H9 (cell line): Measurements from ENCODE around the gene ST8SIA6. TPM values are rescaled to one million over a fixed set of nuclear protein-coding genes. Genes with fewer than 3 reads are reported as not detected.

Experiments
- DNase-seq: peaks from one replicate; pipeline ENCODE4 v3.0.0-alpha.2; 2017
- H2AFZ ChIP-seq: one replicate; pipeline ENCODE4 v1.6.1; 2013; ENCODE audit warnings: mild to moderate bottlenecking, low read length, control low read depth, moderate library complexity
- H2AK5ac ChIP-seq: 2 replicates; pipeline ENCODE4 v1.6.1; 2013; ENCODE audit warnings: low read length, control low read depth, mixed read lengths; ENCODE audit not compliant: insufficient read length
- H2BK120ac ChIP-seq: one replicate; pipeline ENCODE4 v1.6.1; 2013; ENCODE audit warnings: low read depth, mild to moderate bottlenecking, low read length, control low read depth, inconsistent platforms; ENCODE audit not compliant: poor library complexity, severe bottlenecking
- H2BK12ac ChIP-seq: 2 replicates; pipeline ENCODE4 v1.6.1; 2013; ENCODE audit warnings: low read length, control low read depth, mixed read lengths, low read depth; ENCODE audit not compliant: insufficient read length
- H2BK15ac ChIP-seq: 2 replicates; pipeline ENCODE4 v1.6.1; 2013; ENCODE audit warnings: low read depth, low read length, control low read depth
- H2BK20ac ChIP-seq: one replicate; pipeline ENCODE4 v1.6.1; 2013; ENCODE audit warnings: low read depth, mild to moderate bottlenecking, low read length, control low read depth, inconsistent platforms; ENCODE audit not compliant: poor library complexity, severe bottlenecking
- H2BK5ac ChIP-seq: 2 replicates; pipeline ENCODE4 v1.6.1; 2013; ENCODE audit warnings: low read length, control low read depth, mixed read lengths; ENCODE audit not compliant: insufficient read length
- H3K14ac ChIP-seq: 2 replicates; pipeline ENCODE4 v1.6.1; 2013; ENCODE audit warnings: low read length, control low read depth; ENCODE audit not compliant: insufficient read depth
- H3K18ac ChIP-seq: 2 replicates; pipeline ENCODE4 v1.6.1; 2013; ENCODE audit warnings: low read depth, mild to moderate bottlenecking, mixed read lengths, low read length, control low read depth; ENCODE audit not compliant: insufficient read length
- H3K23ac ChIP-seq: 2 replicates; pipeline ENCODE4 v1.6.1; 2013; ENCODE audit warnings: low read length, control low read depth, mixed read lengths, low read depth; ENCODE audit not compliant: insufficient read length
- H3K23me2 ChIP-seq: 2 replicates; pipeline ENCODE4 v1.6.1; 2013; ENCODE audit warnings: low read depth, mild to moderate bottlenecking, mixed read lengths, low read length, control low read depth; ENCODE audit not compliant: insufficient read length, poor library complexity, severe bottlenecking
- H3K27ac ChIP-seq: 2 replicates; pipeline ENCODE4 v1.5.1; 2013; ENCODE audit warnings: low read length, control low read depth, mixed read lengths, low read depth; ENCODE audit not compliant: insufficient read length
- H3K27me3 ChIP-seq: 2 replicates; pipeline ENCODE4 v1.6.1; 2013; ENCODE audit warnings: low read length, control low read depth, inconsistent platforms; ENCODE audit not compliant: insufficient read depth
- H3K4ac ChIP-seq: 2 replicates; pipeline ENCODE4 v1.6.1; 2013; ENCODE audit warnings: low read depth, mild to moderate bottlenecking, control low read depth, inconsistent platforms, low read length, moderate library complexity
- H3K4me1 ChIP-seq: 2 replicates; pipeline ENCODE4 v1.6.1; 2013; ENCODE audit warnings: low read length, control low read depth, inconsistent platforms; ENCODE audit not compliant: insufficient read depth
- H3K4me2 ChIP-seq: 2 replicates; pipeline ENCODE4 v1.6.1; 2013; ENCODE audit warnings: low read length, control low read depth, mixed read lengths; ENCODE audit not compliant: insufficient read length, insufficient read depth
- H3K56ac ChIP-seq: 2 replicates; pipeline ENCODE4 v1.6.1; 2013; ENCODE audit warnings: low read depth, mild to moderate bottlenecking, mixed read lengths, low read length, control low read depth; ENCODE audit not compliant: insufficient read length
- H3K79me1 ChIP-seq: 2 replicates; pipeline ENCODE4 v1.6.1; 2013; ENCODE audit warnings: low read depth, mild to moderate bottlenecking, moderate library complexity, low read length, control low read depth, inconsistent platforms; ENCODE audit not compliant: insufficient read depth, poor library complexity, severe bottlenecking
- H3K79me2 ChIP-seq: 2 replicates; pipeline ENCODE4 v1.6.1; 2013; ENCODE audit warnings: low read length, control low read depth, inconsistent platforms; ENCODE audit not compliant: insufficient read depth
- H3K9ac ChIP-seq: 2 replicates; pipeline ENCODE4 v1.6.1; 2013; ENCODE audit warnings: low read length, control low read depth, mixed read lengths; ENCODE audit not compliant: insufficient read length; ENCODE audit errors: extremely low read depth
- H3K9me3 ChIP-seq: one replicate; pipeline ENCODE4 v1.6.1; 2013; ENCODE audit warnings: low read depth, low read length, inconsistent platforms; ENCODE audit not compliant: control insufficient read depth
- H3T11ph ChIP-seq: one replicate; pipeline ENCODE4 v1.6.1; 2013; ENCODE audit warnings: mild to moderate bottlenecking, low read length, control low read depth, inconsistent platforms
- H4K20me1 ChIP-seq: one replicate; pipeline ENCODE4 v1.6.1; 2013; ENCODE audit not compliant: control insufficient read depth, insufficient read length, insufficient read depth
- H4K5ac ChIP-seq: 2 replicates; pipeline ENCODE4 v1.6.1; 2013; ENCODE audit warnings: low read depth, mild to moderate bottlenecking, mixed read lengths, low read length, control low read depth; ENCODE audit not compliant: insufficient read length
- H4K8ac ChIP-seq: replicated peaks from 2 replicates; pipeline ENCODE4 v1.6.1; 2013; ENCODE audit warnings: low read length, control low read depth, mixed read lengths, low read depth; ENCODE audit not compliant: insufficient read length
- H4K91ac ChIP-seq: 2 replicates; pipeline ENCODE4 v1.6.1; 2013; ENCODE audit warnings: low read depth, mild to moderate bottlenecking, moderate library complexity, mixed read lengths, low read length, control low read depth; ENCODE audit not compliant: insufficient read length
- H3K27ac Mint-ChIP-seq, 3 experiments: 2 replicates in 2 of 3; 3 replicates in 1 of 3; pipeline ENCODE4 v1.8.0; 2020 to 2021; ENCODE audit warnings: mixed read lengths in 3 of 3, mild to moderate bottlenecking in 1 of 3, moderate library complexity in 1 of 3
- H3K27me3 Mint-ChIP-seq: 2 replicates; pipeline ENCODE4 v1.8.0; 2021; ENCODE audit warnings: low read depth, mild to moderate bottlenecking, moderate library complexity, mixed read lengths
- H3K36me3 Mint-ChIP-seq, 3 experiments: 2 replicates in 2 of 3; 3 replicates in 1 of 3; pipeline ENCODE4 v1.8.0; 2020 to 2021; ENCODE audit warnings: low read depth in 3 of 3, mixed read lengths in 3 of 3; ENCODE audit not compliant: insufficient read depth in 1 of 3
- H3K4me1 Mint-ChIP-seq, 2 experiments: 2 replicates each; pipeline ENCODE4 v1.8.0; 2020; ENCODE audit warnings: mixed read lengths in 2 of 2
- H3K4me3 Mint-ChIP-seq, 2 experiments: 2 replicates in 1 of 2; 3 replicates in 1 of 2; pipeline ENCODE4 v1.8.0; 2020 to 2021; ENCODE audit warnings: mild to moderate bottlenecking in 2 of 2, mixed read lengths in 2 of 2, moderate library complexity in 1 of 2
- H3K9me3 Mint-ChIP-seq, 2 experiments: 2 replicates in 1 of 2; 3 replicates in 1 of 2; pipeline ENCODE4 v1.8.0; 2020; ENCODE audit warnings: mild to moderate bottlenecking in 2 of 2, mixed read lengths in 2 of 2, moderate library complexity in 1 of 2
- WGBS: extraction: QIAGEN DNeasy Blood & Tissue Kit; methylation state at CpG from one replicate; pipeline ENCODE4 v1.1.7; 2013; ENCODE audit warnings: missing lambda C conversion rate, low lambda C conversion rate, mixed read lengths; ENCODE audit not compliant: insufficient read length; ENCODE audit errors: extremely low coverage; 5-methylcytosine and 5-hydroxymethylcytosine counted together
- long read RNA-seq: library from polyadenylated mRNA; unstranded; transcript quantifications from one replicate; pipeline ENCODE4 v2.0.0, GENCODE V29; 2020
- total RNA-seq: library from RNA; stranded (reverse); gene quantifications from 2 replicates; pipeline ENCODE4 v1.2.1, GENCODE V29; 2021
- TF ChIP-seq, protein P1 (sequence below): fragments of 200-600 bp; sonication (generic); conservative IDR thresholded peaks from 3 replicates; pipeline ENCODE4 v1.8.0; 2021; ENCODE audit warnings: antibody characterized with exemption, mild to moderate bottlenecking

ST8SIA6 gene
- 0.33 and 0.37 TPM in 2 replicates for total RNA-seq
- long read RNA-seq = 0 reads

DNA sequence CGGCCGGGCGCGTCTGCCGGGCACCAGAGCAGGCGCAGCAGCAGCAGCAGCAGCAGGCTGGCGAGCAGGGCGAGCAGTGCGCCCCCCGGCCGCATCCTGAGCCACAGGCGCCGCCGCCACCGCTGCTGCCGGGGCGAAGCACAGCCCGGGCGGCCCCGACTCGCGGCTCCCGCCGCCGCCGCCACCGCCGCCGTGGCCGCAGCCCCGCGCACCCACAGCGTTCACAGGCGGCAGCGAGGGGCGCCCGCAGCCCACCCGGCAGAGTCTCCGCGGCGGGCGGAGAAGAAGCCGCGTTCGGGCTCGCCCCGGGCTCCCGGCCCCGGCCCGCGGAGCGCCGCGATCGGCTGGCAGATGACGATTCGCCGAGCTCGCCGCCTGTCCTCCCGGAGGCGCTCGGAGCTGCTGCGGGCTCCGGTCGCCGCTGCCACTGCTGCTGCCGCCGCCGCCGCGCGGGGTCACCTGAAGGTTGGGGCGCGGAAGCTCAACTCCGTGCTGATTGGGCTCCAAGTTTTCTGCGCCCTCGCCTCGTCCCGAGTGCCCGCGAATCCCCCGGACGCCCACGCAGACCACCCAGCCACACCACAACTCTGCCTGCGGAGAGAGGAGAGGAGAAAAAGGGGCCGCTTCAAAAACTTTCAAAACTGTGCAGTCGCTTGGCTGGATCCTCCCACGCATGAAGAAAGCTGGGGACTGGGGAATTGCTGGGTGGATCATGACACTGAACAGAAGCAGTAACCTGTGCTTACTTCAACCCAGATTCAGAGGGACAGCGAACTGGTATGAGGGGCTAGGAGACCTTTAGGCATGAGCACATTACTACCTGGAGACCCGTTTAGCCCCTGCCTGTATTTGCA, at the start of gene ST8SIA6:
Gene ST8SIA6, minus strand, starts transcription at position 435 of the 854 bp plus-strand sequence. Its CDS starts 340 bp downstream, at position 95.
- H2BK15ac ChIP-seq = no peak within 1 kb of the TSS
- no CpG with 5 or more reads among the region's 91 CpGs for WGBS

More for the DNA sequence above, at the start of gene ST8SIA6:
- peaks cover 25 to 40% of the 10 kb centered on the region in 2 experiments for H3K4me1 Mint-ChIP-seq
- Histone ChIP-seq H3K4ac (no peak within 1 kb of the TSS), H4K20me1 (no peaks in the 10 kb centered on the region), H2BK5ac (no peak within 1 kb of the TSS), H3K23ac (no peak within 1 kb of the TSS), H3K4me1 (no peaks in the 10 kb centered on the region; the same call in 1 of the 2 replicates), H2BK20ac (no peak within 1 kb of the TSS), H4K91ac (no peak within 1 kb of the TSS), H4K5ac (no peak within 1 kb of the TSS), H3K79me2 (no peaks in the 10 kb centered on the region), H2BK12ac (no peak within 1 kb of the TSS), H3K27me3 (peaks cover 10% of the 10 kb centered on the region), H2BK120ac (no peak within 1 kb of the TSS), H3K14ac (peak within 1 kb of the TSS; percentile 2; the same call in 1 of the 2 replicates), H3K18ac (peak within 1 kb of the TSS; percentile 46), H3K56ac (no peak within 1 kb of the TSS), H2AFZ (no peak within 1 kb of the TSS), H3K27ac (no peak within 1 kb of the TSS), H4K8ac (no peak within 1 kb of the TSS), H3K23me2 (peaks cover 11% of the 10 kb centered on the region), H3K9me3 (peaks cover 5% of the 10 kb centered on the region), H3K79me1 (no peaks in the 10 kb centered on the region), H2AK5ac (no peak within 1 kb of the TSS), H3K9ac (no peak within 1 kb of the TSS), H3T11ph (no peak within 1 kb of the TSS), H3K4me2 (peak within 1 kb of the TSS; percentile 44)
- peaks cover 49% of the 10 kb centered on the region for H3K27me3 Mint-ChIP-seq
- no peak within 1 kb of the TSS for H3K27ac Mint-ChIP-seq
- peaks cover 17% of the 10 kb centered on the region in 2 experiments for H3K9me3 Mint-ChIP-seq
- peak; percentile 42 for DNase-seq
- TF ChIP-seq, protein P1, sequence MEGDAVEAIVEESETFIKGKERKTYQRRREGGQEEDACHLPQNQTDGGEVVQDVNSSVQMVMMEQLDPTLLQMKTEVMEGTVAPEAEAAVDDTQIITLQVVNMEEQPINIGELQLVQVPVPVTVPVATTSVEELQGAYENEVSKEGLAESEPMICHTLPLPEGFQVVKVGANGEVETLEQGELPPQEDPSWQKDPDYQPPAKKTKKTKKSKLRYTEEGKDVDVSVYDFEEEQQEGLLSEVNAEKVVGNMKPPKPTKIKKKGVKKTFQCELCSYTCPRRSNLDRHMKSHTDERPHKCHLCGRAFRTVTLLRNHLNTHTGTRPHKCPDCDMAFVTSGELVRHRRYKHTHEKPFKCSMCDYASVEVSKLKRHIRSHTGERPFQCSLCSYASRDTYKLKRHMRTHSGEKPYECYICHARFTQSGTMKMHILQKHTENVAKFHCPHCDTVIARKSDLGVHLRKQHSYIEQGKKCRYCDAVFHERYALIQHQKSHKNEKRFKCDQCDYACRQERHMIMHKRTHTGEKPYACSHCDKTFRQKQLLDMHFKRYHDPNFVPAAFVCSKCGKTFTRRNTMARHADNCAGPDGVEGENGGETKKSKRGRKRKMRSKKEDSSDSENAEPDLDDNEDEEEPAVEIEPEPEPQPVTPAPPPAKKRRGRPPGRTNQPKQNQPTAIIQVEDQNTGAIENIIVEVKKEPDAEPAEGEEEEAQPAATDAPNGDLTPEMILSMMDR = 0 out of 3 replicates have a peak, but pooled peaks have one; percentile 10
- peak within 1 kb of the TSS; percentile 70 to 89 for H3K4me3 Mint-ChIP-seq
- peaks cover 9 to 23% (median 16%) of the 10 kb centered on the region in 3 experiments for H3K36me3 Mint-ChIP-seq
